Heart left ventricle (tissue), 16 donors: ENCODE results near the gene NCR1. TPM values are rescaled to one million over a fixed set of nuclear protein-coding genes. Genes with fewer than 3 reads are reported as not detected.
"Not testable (repeated sequence)": the region's sequence is repeated elsewhere in the genome, so short reads cannot be mapped to it uniquely, and the experiment has no call there.

Experiments
- ATAC-seq, 4 donors: fragments of 200-7000 bp; cut with Tn5 transposase; one replicate each; pipeline ENCODE4 v1.9.1; 2020 to 2022; ENCODE audit warnings: moderate library complexity in 4 of 4, mild to moderate bottlenecking in 3 of 4, moderate number of reproducible peaks in 1 of 4
- DNase-seq, 5 donors: peaks; one replicate each; pipeline ENCODE4 v3.0.0-alpha.2; 2020
- H3K27ac ChIP-seq, 12 donors: fragments of 200-600 bp; sonication (generic) in 4 of 12; one replicate each; pipeline versions ENCODE4 v1.5.0 to v1.8.0; 2016 to 2022; ENCODE audit warnings: mild to moderate bottlenecking in 2 of 12
- H3K27me3 ChIP-seq, 9 donors: fragments of 200-600 bp; sonication (generic) in 2 of 9; one replicate each; pipeline versions ENCODE4 v1.5.1 to v1.8.0; 2016 to 2022; ENCODE audit warnings: mild to moderate bottlenecking in 3 of 9
- H3K36me3 ChIP-seq, 9 donors: fragments of 200-600 bp; sonication (generic) in 2 of 9; one replicate each; pipeline versions ENCODE4 v1.5.0 to v1.8.0; 2018 to 2022; ENCODE audit warnings: mild to moderate bottlenecking in 2 of 9
- H3K4me1 ChIP-seq, 12 donors: fragments of 200-600 bp; sonication (generic) in 4 of 12; one replicate each; pipeline versions ENCODE4 v1.5.0 to v1.8.0; 2016 to 2022; ENCODE audit warnings: mild to moderate bottlenecking in 3 of 12
- H3K4me3 ChIP-seq, 12 donors: fragments of 200-600 bp; sonication (generic) in 4 of 12; one replicate each; pipeline versions ENCODE4 v1.5.0 to v1.8.0; 2017 to 2022; ENCODE audit warnings: mild to moderate bottlenecking in 9 of 12, moderate library complexity in 4 of 12
- H3K9me3 ChIP-seq, 12 donors: fragments of 200-600 bp; sonication (generic) in 4 of 12; one replicate each; pipeline versions ENCODE4 v1.5.0 to v1.8.0; 2016 to 2022; ENCODE audit warnings: mild to moderate bottlenecking in 1 of 12
- CTCF ChIP-seq, 12 donors: fragments of 200-600 bp; sonication (generic) in 4 of 12; IDR thresholded peaks; one replicate each; pipeline versions ENCODE4 v1.5.0 to v1.8.0; 2018 to 2022; ENCODE audit warnings: antibody characterized with exemption in 12 of 12, mild to moderate bottlenecking in 5 of 12
- POLR2A ChIP-seq, 2 donors: fragments of 450-650 bp; IDR thresholded peaks; one replicate each; pipeline ENCODE4 v1.6.1; 2017; ENCODE audit warnings: antibody characterized with exemption in 2 of 2, mild to moderate bottlenecking in 2 of 2, moderate library complexity in 2 of 2
- WGBS, 4 donors: extraction: QIAGEN DNeasy Blood & Tissue Kit in 2 of 4; methylation state at CpG; one replicate each; pipeline versions ENCODE4 v1.1.5 to v1.1.7; 2013 to 2018; 5-methylcytosine and 5-hydroxymethylcytosine counted together
- intact Hi-C, 10 donors: fragments of 100-400 bp; cut with DNase I; formaldehyde crosslinking; loops; one replicate each; pipeline versions ENCODE4 v1.11.1 to v1.14.2; 2022
- polyA plus RNA-seq, 2 donors: library from polyadenylated mRNA; stranded (reverse); fragments of 200-250 nt; gene quantifications; one replicate each; pipeline ENCODE4 v1.2.3, GENCODE V29; 2013
- total RNA-seq, 9 donors: library from RNA; depleted of rRNA in 2 of 9; stranded (reverse); fragments of >200 nt in 2 of 9; fragmentation: NEBNext Ultra II Directional in 3 of 9; extraction: Animal tissue kit (Norgen Biotek cat#: 25700) in 3 of 9; gene quantifications; one replicate each; pipeline versions ENCODE4 v1.1.0 to v1.2.4, GENCODE V29; 2016 to 2023
- donor health status: ischemic (EF 13 %, LVEDD 7.1; RV severe dilation, severe dysfunction).
- donor health status: healthy with polysubstance abuse.
- donor health status: DM: no; HTN: yes; CAD: no.
- donor health status: DM: no; HTN: no; CAD: no.
- donor health status: ischemic (EF 25% LVEDD 6.9; RV normal size, moderate dysfunction).
- donor health status: ischemic (EF 25% LVEDD 5.7; RV mildly dilated, moderate dysfunction).
- donor health status: healthy.
- donor health status: DM: yes; HTN: yes; CAD: no.
- donor health status: ischemic (EF 35%, LVEDD 5.7; RV mildly dilated, moderate dysfunction).
- donor health status: nonischemic (EF 11% LVEDD 7.7; RV severe dilation, severe dysfunction).
- donor health status: DM: yes; HTN: yes; CAD: no.
- donor health status: PGD.
- donor health status: ischemic (EF 29% LVEDD 5.4; RV normal size, mild dysfunction).
- donor health status: nonischemic (EF 23%, LVEDD 6.1; RV moderate dilation, normal function).

The NCR1 gene
- total and polyA plus RNA-seq, 11 donors: 0.33 to 1.2 TPM; not detected in 9

- H3K36me3 ChIP-seq: no peaks in the 10 kb centered on the region
- 62 to 76% (median 74%) methylated on average over 11 of the region's 11 CpGs for WGBS, 4 donors
- peak in 1 of 4 donors; percentile 18 for ATAC-seq
- no peak for DNase-seq
- no peaks in the 10 kb centered on the region for H3K9me3 ChIP-seq
- H3K4me3 ChIP-seq: no peak overlapping the region
- no peaks in the 10 kb centered on the region for H3K4me1 ChIP-seq
- intact Hi-C loops: no loop called here
- H3K27ac ChIP-seq: no peak overlapping the region
- H3K27me3 ChIP-seq: peaks cover 0 to 22% (median 0%) of the 10 kb centered on the region in 9 donors
- TF ChIP-seq CTCF (IDR thresholded peaks at IDR 0.05) (no peak), POLR2A (IDR thresholded peaks at IDR 0.05) (no peak)
Measured at GRCh38 chr19:54916822-54917221, 10.9 kb downstream of the NCR1 start.

- H3K27ac ChIP-seq: no peak overlapping the region
- peaks cover 0 to 27% (median 0%) of the 10 kb centered on the region in 9 donors for H3K27me3 ChIP-seq
- intact Hi-C loops: no loop called here
- no peaks in the 10 kb centered on the region for H3K9me3 ChIP-seq
- no peak for DNase-seq
- no peak overlapping the region for H3K4me3 ChIP-seq
- no peaks in the 10 kb centered on the region for H3K36me3 ChIP-seq
- 80 to 85% (median 82%) methylated on average over 9 of the region's 9 CpGs for WGBS, 4 donors
- no peaks in the 10 kb centered on the region for H3K4me1 ChIP-seq
- ATAC-seq: no peak
- TF ChIP-seq CTCF (IDR thresholded peaks at IDR 0.05): no peak
- no peak for TF ChIP-seq POLR2A (IDR thresholded peaks at IDR 0.05)
Measured at GRCh38 chr19:54918499-54918898, 12.6 kb downstream of the NCR1 start.

- not testable (repeated sequence) for ATAC-seq, H3K4me1 ChIP-seq, H3K9me3 ChIP-seq, H3K36me3 ChIP-seq, H3K27ac ChIP-seq, H3K4me3 ChIP-seq, DNase-seq
- peaks cover 0 to 27% (median 3%) of the 10 kb centered on the region in 9 donors for H3K27me3 ChIP-seq
- intact Hi-C loops: loop anchor here in 3 of 10 donors (10.0 kb wide), 3 partner anchors 245 to 265 kb away; partner anchors contain the start of gene LILRB4 (in 1 of the 3)
- WGBS, 4 donors: 37 to 50% (median 39%) methylated on average over 17 to 23 of the region's 24 CpGs
- TF ChIP-seq CTCF (IDR thresholded peaks at IDR 0.05): peak in 9 of 12 donors; percentile 9 to 45 (median 26)
Measured at GRCh38 chr19:54919646-54920563, 14.0 kb downstream of the NCR1 start.

GRCh38 chr19:54921082-54921481 is 15.1 kb downstream of the NCR1 start:
- ATAC-seq (no peak), DNase-seq (no peak)
- no peak overlapping the region for H3K4me3 ChIP-seq
- no peaks in the 10 kb centered on the region for H3K4me1 ChIP-seq
- no peak overlapping the region for H3K27ac ChIP-seq
- intact Hi-C loops: loop anchor here in 3 of 10 donors (10.0 kb wide), 3 partner anchors 246 to 266 kb away; partner anchors contain the start of gene LILRB4 (in 1 of the 3)
- H3K27me3 ChIP-seq: peaks cover 0 to 27% (median 0%) of the 10 kb centered on the region in 9 donors
- TF ChIP-seq CTCF (IDR thresholded peaks at IDR 0.05) (no peak), POLR2A (IDR thresholded peaks at IDR 0.05) (no peak)
- WGBS, 4 donors: 46 to 56% (median 50%) methylated on average over 7 of the region's 7 CpGs
- H3K9me3 ChIP-seq: no peaks in the 10 kb centered on the region
- no peaks in the 10 kb centered on the region for H3K36me3 ChIP-seq
